GM12872 (cell line): ENCODE data around the gene ACMSD.

Experiments used
- CTCF ChIP-seq: IDR thresholded peaks from 3 replicates; pipeline ENCODE4 v1.5.1; 2011; ENCODE audit warnings: low read depth, mild to moderate bottlenecking, low read length, moderate library complexity; ENCODE audit not compliant: insufficient read depth

ACMSD gene

GRCh38 chr2:134911400-134911785 lies 73.0 kb downstream of the ACMSD start:
- TF ChIP-seq CTCF, result no peak

- TF ChIP-seq CTCF, result no peak
Observed at GRCh38 chr2:134912361-134912760, 73.9 kb downstream of the ACMSD start.

DNA sequence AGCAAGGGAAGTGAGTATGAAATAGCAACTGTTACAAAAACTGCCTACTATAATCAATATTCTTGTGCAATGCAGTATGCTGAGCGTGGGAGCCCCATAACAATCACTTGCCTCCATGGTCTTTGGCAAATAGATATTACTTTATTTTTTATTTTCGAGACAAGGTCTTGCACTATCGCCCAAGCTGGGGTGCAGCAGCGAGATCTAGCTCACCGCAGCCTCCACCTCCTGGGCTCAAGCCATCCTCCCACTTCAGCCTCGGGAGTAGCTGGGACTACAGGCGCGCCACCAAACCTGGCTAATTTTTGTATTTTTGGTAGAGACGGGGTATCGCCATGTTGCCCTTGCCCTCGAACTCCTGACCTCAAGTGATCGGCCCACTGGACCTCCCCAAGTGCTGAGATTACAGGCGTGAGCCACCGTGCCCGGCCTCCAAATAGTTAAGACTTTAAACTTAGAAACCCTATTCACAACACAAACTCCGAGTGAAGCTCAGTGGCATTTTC lies 79.0 kb downstream of the ACMSD start:
- TF ChIP-seq CTCF, result no peak

DNA sequence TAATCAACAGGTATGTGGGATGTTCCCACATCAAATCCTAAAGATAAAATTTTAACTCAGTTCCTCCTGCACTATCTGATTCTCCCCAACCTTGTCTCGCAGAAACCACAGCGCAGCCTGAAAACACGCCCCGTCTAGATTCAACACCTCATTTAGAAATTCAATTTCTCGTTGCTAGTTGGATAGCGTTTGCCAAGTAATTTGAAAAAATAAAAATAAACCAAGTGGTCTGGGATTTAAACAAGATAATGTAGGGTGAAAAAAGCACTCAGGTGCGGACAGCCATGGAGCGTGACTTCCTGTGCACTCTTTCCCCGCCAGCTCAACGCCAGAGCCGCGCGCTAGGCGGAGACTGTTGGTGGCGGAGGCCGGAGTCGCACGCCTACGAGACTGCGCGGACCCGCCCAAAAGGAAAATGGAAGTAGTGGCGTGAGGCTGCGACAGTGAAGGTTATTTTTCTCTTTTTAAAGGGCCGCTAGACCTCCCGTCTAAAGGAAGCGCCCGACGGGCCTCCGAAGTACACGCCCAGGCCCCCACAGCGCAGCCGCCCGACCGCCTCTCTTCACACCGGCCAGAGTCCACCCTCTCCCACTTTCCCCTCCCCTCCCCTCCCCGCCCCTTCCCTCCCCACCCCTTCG lies 79.6 kb downstream of the ACMSD start:
- TF ChIP-seq CTCF, result peak; percentile 26; the same call in 1 of the 3 replicates

DNA sequence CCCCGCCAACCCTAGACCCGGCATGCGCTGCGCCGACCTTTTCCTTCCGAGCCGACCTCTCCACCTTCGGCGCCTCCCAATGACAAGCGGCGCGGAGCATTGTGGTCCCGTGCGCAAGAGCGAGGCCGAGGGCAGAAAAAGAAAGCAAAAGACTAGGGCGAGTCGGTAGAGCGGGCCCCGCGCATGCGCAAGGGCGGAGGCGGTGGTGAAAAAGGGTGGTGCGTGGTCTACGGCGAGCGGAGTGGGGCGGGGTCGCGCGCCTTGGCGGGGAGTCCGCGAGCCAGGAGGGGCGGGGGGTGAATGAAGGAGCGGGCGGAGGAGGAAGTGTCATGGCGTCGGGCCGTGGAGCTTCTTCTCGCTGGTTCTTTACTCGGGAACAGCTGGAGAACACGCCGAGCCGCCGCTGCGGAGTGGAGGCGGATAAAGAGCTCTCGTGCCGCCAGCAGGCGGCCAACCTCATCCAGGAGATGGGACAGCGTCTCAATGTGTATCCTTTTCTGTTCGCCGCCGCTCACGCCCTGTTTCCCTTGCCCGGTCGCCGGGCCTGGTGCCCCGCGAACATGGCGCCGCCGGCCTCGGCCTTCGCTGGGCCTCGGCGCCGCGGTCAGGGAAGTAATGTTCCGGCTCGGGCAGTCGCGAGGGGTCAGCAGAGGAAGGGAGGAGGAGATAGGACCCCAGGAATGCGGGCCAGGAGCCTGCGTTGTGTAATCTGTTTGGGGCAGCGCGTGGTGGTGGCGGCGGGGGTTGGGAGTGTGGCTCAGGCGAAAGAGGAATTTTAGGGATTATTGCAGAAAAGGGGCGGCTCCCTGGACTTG lies 80.3 kb downstream of the ACMSD start, which contains the start of gene CCNT2:
Gene CCNT2, plus strand, starts transcription at position 297 of the 815 bp plus-strand sequence. Its CDS starts 33 bp downstream, at position 330.
- no peak for TF ChIP-seq CTCF

DNA sequence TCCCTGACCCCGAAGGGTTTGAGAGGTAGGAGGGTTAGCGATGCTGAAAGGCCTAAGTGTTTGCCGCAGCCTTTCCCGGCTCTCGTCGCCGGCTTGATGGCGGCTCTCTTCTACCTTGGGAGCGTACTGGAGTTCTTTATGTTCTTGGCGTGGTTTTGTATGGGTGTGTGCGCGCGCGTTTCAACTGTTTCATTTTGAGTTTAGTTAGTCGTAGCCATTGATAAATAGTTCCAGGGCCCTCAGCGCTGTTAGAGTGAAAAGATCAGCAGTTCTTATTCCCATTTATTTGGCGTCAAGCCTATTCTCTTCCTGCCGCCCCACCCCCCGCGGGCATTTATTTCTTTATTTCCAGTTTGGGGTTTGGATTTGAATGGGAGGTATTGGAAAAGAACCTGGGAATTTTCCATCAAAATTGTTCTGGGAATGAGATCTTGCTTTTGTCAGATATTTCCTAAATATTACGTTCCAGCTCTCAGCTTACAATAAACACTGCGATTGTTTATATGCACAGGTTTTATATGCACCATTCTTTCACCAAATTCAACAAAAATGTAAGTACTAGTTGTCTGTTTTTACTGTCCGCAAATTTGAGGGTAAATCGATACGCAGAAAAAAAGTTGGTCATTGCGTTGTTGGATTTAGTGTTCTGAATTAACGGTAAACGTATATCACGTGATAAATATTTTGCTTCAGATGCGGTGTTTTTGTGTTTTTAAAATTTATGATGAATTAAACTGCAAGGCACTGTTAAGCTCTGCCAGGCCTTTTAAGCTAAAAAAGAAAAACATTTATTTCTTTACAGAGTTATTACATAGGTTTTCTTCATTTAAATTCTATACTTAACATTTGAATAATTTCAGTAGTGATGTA lies 81.2 kb downstream of the ACMSD start:
- no peak for TF ChIP-seq CTCF

GRCh38 chr2:134924912-134925311 lies 86.5 kb downstream of the ACMSD start:
- no peak for TF ChIP-seq CTCF
